ENCODE data around the gene SERPINE2.

DNA sequence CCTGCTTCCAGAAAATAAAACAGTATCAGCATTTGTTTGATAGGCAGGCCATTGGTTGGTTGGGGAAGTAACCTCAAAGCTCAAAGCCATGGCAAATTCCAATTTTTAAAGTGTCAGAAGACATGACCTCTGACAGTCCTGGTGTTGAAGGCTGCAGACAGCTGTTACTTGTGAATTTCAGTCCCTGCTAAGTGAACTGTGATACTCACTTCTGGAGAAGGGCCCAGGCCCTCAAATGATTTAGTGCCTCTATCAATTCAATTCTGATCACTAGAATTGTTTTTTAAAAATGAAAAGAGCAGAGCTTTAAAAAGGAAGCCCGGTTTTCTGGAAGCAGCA, 58.7 kb downstream of the SERPINE2 start:
- TF ChIP-seq, protein P1, sequence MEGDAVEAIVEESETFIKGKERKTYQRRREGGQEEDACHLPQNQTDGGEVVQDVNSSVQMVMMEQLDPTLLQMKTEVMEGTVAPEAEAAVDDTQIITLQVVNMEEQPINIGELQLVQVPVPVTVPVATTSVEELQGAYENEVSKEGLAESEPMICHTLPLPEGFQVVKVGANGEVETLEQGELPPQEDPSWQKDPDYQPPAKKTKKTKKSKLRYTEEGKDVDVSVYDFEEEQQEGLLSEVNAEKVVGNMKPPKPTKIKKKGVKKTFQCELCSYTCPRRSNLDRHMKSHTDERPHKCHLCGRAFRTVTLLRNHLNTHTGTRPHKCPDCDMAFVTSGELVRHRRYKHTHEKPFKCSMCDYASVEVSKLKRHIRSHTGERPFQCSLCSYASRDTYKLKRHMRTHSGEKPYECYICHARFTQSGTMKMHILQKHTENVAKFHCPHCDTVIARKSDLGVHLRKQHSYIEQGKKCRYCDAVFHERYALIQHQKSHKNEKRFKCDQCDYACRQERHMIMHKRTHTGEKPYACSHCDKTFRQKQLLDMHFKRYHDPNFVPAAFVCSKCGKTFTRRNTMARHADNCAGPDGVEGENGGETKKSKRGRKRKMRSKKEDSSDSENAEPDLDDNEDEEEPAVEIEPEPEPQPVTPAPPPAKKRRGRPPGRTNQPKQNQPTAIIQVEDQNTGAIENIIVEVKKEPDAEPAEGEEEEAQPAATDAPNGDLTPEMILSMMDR (IDR thresholded peaks at IDR 0.05): no peak
- TF ChIP-seq POLR2A (IDR thresholded peaks at IDR 0.05): no peak
- no peak for TF ChIP-seq EP300 (IDR thresholded peaks at IDR 0.05; ENCODE audit: low read depth)
- no peak for TF ChIP-seq POLR2AphosphoS5 (IDR thresholded peaks at IDR 0.05)
